ENCODE data around the gene C10orf90.

The C10orf90 gene

GRCh38 chr10:126659750-126660149, 10.7 kb downstream of the C10orf90 start:
- Histone ChIP-seq H3K4ac (ENCODE audit: low read length) (no peak overlapping the region), H2BK15ac (ENCODE audit: low read length) (no peak overlapping the region), H3K4me3 (ENCODE audit: low read length in 2 of 2) (no peak overlapping the region), H3K27ac (replicated peaks; ENCODE audit: low read length) (no peak overlapping the region), H3K79me1 (ENCODE audit: low read depth, low read length) (no peaks in the 10 kb centered on the region), H3K27me3 (ENCODE audit: control insufficient read depth in 3 of 3, insufficient read depth in 3 of 3, low read depth in 1 of 3, low read length in 3 of 3) (no peaks in the 10 kb centered on the region), H3K14ac (ENCODE audit: low read length) (no peak overlapping the region), H2BK120ac (ENCODE audit: low read depth, low read length) (no peak overlapping the region), H3K4me2 (ENCODE audit: insufficient read depth, low read length, poor library complexity, severe bottlenecking) (no peak overlapping the region), H3K4me1 (ENCODE audit: control insufficient read depth in 2 of 2, insufficient read depth in 1 of 2, low read depth in 1 of 2, low read length in 2 of 2) (peaks cover 2% of the 10 kb centered on the region in 2 donors), H3K9me3 (replicated peaks in 1 of 2; ENCODE audit: control insufficient read depth in 2 of 2, insufficient read depth in 1 of 2, low read depth in 1 of 2, low read length in 2 of 2) (no peaks in the 10 kb centered on the region), H4K8ac (ENCODE audit: low read depth, low read length) (no peak overlapping the region), H3K9ac (ENCODE audit: low read depth, low read length, poor library complexity) (no peak overlapping the region), H3K18ac (ENCODE audit: low read length) (no peak overlapping the region), H2BK12ac (ENCODE audit: low read length) (no peak overlapping the region), H4K91ac (ENCODE audit: low read depth, low read length, poor library complexity) (no peak overlapping the region), H2AK5ac (ENCODE audit: low read depth, low read length) (no peak overlapping the region), H2BK5ac (ENCODE audit: low read length) (no peak overlapping the region), H2AFZ (ENCODE audit: low read length) (no peak overlapping the region), H3K23ac (ENCODE audit: low read depth, low read length, poor library complexity) (no peak overlapping the region), H3K36me3 (replicated peaks in 1 of 2; ENCODE audit: control insufficient read depth in 2 of 2, insufficient read depth in 2 of 2, low read length in 2 of 2) (no peaks in the 10 kb centered on the region)
- no CpG with 5 or more reads among the region's 4 CpGs for WGBS, 2 donors (ENCODE audit: extremely low coverage in 2 of 2, insufficient read length in 2 of 2, insufficient replicate concordance in 1 of 2)
- DNase-seq (ENCODE audit: low spot score): no peak

- no peak overlapping the region for H2BK120ac ChIP-seq (ENCODE audit: low read depth, low read length)
- no peak overlapping the region for H2AFZ ChIP-seq (ENCODE audit: low read length)
- no peak overlapping the region for H3K4me3 ChIP-seq (ENCODE audit: low read length in 2 of 2)
- H3K4me2 ChIP-seq (ENCODE audit: insufficient read depth, low read length, poor library complexity, severe bottlenecking): no peak overlapping the region
- H3K9me3 ChIP-seq (replicated peaks in 1 of 2; ENCODE audit: control insufficient read depth in 2 of 2, insufficient read depth in 1 of 2, low read depth in 1 of 2, low read length in 2 of 2): no peaks in the 10 kb centered on the region
- H3K18ac ChIP-seq (ENCODE audit: low read length): no peak overlapping the region
- no CpG with 5 or more reads among the region's 4 CpGs for whole genome bisulfite sequencing, 2 donors (ENCODE audit: extremely low coverage in 2 of 2, insufficient read length in 2 of 2, insufficient replicate concordance in 1 of 2)
- no peak overlapping the region for H3K27ac ChIP-seq (replicated peaks; ENCODE audit: low read length)
- no peak overlapping the region for H4K91ac ChIP-seq (ENCODE audit: low read depth, low read length, poor library complexity)
- H2BK15ac ChIP-seq (ENCODE audit: low read length): no peak overlapping the region
- H3K4ac ChIP-seq (ENCODE audit: low read length): no peak overlapping the region
- no peak overlapping the region for H3K9ac ChIP-seq (ENCODE audit: low read depth, low read length, poor library complexity)
- peaks cover 2% of the 10 kb centered on the region in 2 donors for H3K4me1 ChIP-seq (ENCODE audit: control insufficient read depth in 2 of 2, insufficient read depth in 1 of 2, low read depth in 1 of 2, low read length in 2 of 2)
- no peak overlapping the region for H2AK5ac ChIP-seq (ENCODE audit: low read depth, low read length)
- H3K14ac ChIP-seq (ENCODE audit: low read length): no peak overlapping the region
- no peaks in the 10 kb centered on the region for H3K36me3 ChIP-seq (replicated peaks in 1 of 2; ENCODE audit: control insufficient read depth in 2 of 2, insufficient read depth in 2 of 2, low read length in 2 of 2)
- no peak overlapping the region for H2BK12ac ChIP-seq (ENCODE audit: low read length)
- no peak for DNase-seq (ENCODE audit: low spot score)
- no peak overlapping the region for H2BK5ac ChIP-seq (ENCODE audit: low read length)
- H4K8ac ChIP-seq (ENCODE audit: low read depth, low read length): no peak overlapping the region
- H3K23ac ChIP-seq (ENCODE audit: low read depth, low read length, poor library complexity): no peak overlapping the region
- no peaks in the 10 kb centered on the region for H3K79me1 ChIP-seq (ENCODE audit: low read depth, low read length)
- no peaks in the 10 kb centered on the region for H3K27me3 ChIP-seq (ENCODE audit: control insufficient read depth in 3 of 3, insufficient read depth in 3 of 3, low read depth in 1 of 3, low read length in 3 of 3)
Observed at GRCh38 chr10:126658928-126659327, 11.6 kb downstream of the C10orf90 start.

GRCh38 chr10:126654579-126654978, 15.9 kb downstream of the C10orf90 start:
- WGBS, 2 donors (ENCODE audit: extremely low coverage in 2 of 2, insufficient read length in 2 of 2, insufficient replicate concordance in 1 of 2): no CpG with 5 or more reads among the region's 2 CpGs
- DNase-seq (ENCODE audit: low spot score): no peak
- Histone ChIP-seq H3K18ac (ENCODE audit: low read length) (no peak overlapping the region), H3K79me1 (ENCODE audit: low read depth, low read length) (no peaks in the 10 kb centered on the region), H3K4me2 (ENCODE audit: insufficient read depth, low read length, poor library complexity, severe bottlenecking) (no peak overlapping the region), H3K9ac (ENCODE audit: low read depth, low read length, poor library complexity) (no peak overlapping the region), H2BK15ac (ENCODE audit: low read length) (no peak overlapping the region), H3K4me1 (ENCODE audit: control insufficient read depth in 2 of 2, insufficient read depth in 1 of 2, low read depth in 1 of 2, low read length in 2 of 2) (no peaks in the 10 kb centered on the region), H3K14ac (ENCODE audit: low read length) (no peak overlapping the region), H3K9me3 (replicated peaks in 1 of 2; ENCODE audit: control insufficient read depth in 2 of 2, insufficient read depth in 1 of 2, low read depth in 1 of 2, low read length in 2 of 2) (no peaks in the 10 kb centered on the region), H4K91ac (ENCODE audit: low read depth, low read length, poor library complexity) (no peak overlapping the region), H3K27me3 (ENCODE audit: control insufficient read depth in 3 of 3, insufficient read depth in 3 of 3, low read depth in 1 of 3, low read length in 3 of 3) (no peaks in the 10 kb centered on the region), H2BK120ac (ENCODE audit: low read depth, low read length) (no peak overlapping the region), H2AFZ (ENCODE audit: low read length) (no peak overlapping the region), H3K36me3 (replicated peaks in 1 of 2; ENCODE audit: control insufficient read depth in 2 of 2, insufficient read depth in 2 of 2, low read length in 2 of 2) (no peaks in the 10 kb centered on the region), H3K23ac (ENCODE audit: low read depth, low read length, poor library complexity) (no peak overlapping the region), H2BK12ac (ENCODE audit: low read length) (no peak overlapping the region), H2BK5ac (ENCODE audit: low read length) (no peak overlapping the region), H3K27ac (replicated peaks; ENCODE audit: low read length) (no peak overlapping the region), H3K4me3 (ENCODE audit: low read length in 2 of 2) (no peak overlapping the region), H3K4ac (ENCODE audit: low read length) (no peak overlapping the region), H2AK5ac (ENCODE audit: low read depth, low read length) (no peak overlapping the region), H4K8ac (ENCODE audit: low read depth, low read length) (no peak overlapping the region)

- Histone ChIP-seq H2BK120ac (ENCODE audit: low read depth, low read length) (no peak overlapping the region), H2AK5ac (ENCODE audit: low read depth, low read length) (no peak overlapping the region), H2AFZ (ENCODE audit: low read length) (no peak overlapping the region), H3K27ac (replicated peaks; ENCODE audit: low read length) (no peak overlapping the region), H3K23ac (ENCODE audit: low read depth, low read length, poor library complexity) (no peak overlapping the region), H3K9ac (ENCODE audit: low read depth, low read length, poor library complexity) (no peak overlapping the region), H3K4me2 (ENCODE audit: insufficient read depth, low read length, poor library complexity, severe bottlenecking) (no peak overlapping the region), H4K91ac (ENCODE audit: low read depth, low read length, poor library complexity) (no peak overlapping the region), H2BK5ac (ENCODE audit: low read length) (no peak overlapping the region), H3K27me3 (ENCODE audit: control insufficient read depth in 3 of 3, insufficient read depth in 3 of 3, low read depth in 1 of 3, low read length in 3 of 3) (no peaks in the 10 kb centered on the region), H3K4me1 (ENCODE audit: control insufficient read depth in 2 of 2, insufficient read depth in 1 of 2, low read depth in 1 of 2, low read length in 2 of 2) (no peaks in the 10 kb centered on the region), H3K9me3 (replicated peaks in 1 of 2; ENCODE audit: control insufficient read depth in 2 of 2, insufficient read depth in 1 of 2, low read depth in 1 of 2, low read length in 2 of 2) (no peaks in the 10 kb centered on the region), H3K4me3 (ENCODE audit: low read length in 2 of 2) (no peak overlapping the region), H2BK15ac (ENCODE audit: low read length) (no peak overlapping the region), H4K8ac (ENCODE audit: low read depth, low read length) (no peak overlapping the region), H2BK12ac (ENCODE audit: low read length) (no peak overlapping the region), H3K18ac (ENCODE audit: low read length) (no peak overlapping the region), H3K79me1 (ENCODE audit: low read depth, low read length) (no peaks in the 10 kb centered on the region), H3K14ac (ENCODE audit: low read length) (no peak overlapping the region), H3K36me3 (replicated peaks in 1 of 2; ENCODE audit: control insufficient read depth in 2 of 2, insufficient read depth in 2 of 2, low read length in 2 of 2) (no peaks in the 10 kb centered on the region), H3K4ac (ENCODE audit: low read length) (no peak overlapping the region)
- WGBS, 2 donors (ENCODE audit: extremely low coverage in 2 of 2, insufficient read length in 2 of 2, insufficient replicate concordance in 1 of 2): no CpG with 5 or more reads among the region's 3 CpGs
- DNase-seq (ENCODE audit: low spot score): no peak
Observed at GRCh38 chr10:126651467-126651866, 19.0 kb downstream of the C10orf90 start.
